Sigmoid colon (tissue), 3 donors: ENCODE data around the gene ATOX1.

ENCODE experiments used
- CTCF ChIP-seq, 4 experiments: fragments of 450-650 bp in 3 of 4; fragments of 200-600 bp in 1 of 4; IDR thresholded peaks; one replicate each; pipeline ENCODE4 v1.5.1; 2016 to 2019; ENCODE audit warnings: antibody characterized with exemption in 4 of 4, mild to moderate bottlenecking in 3 of 4, moderate library complexity in 2 of 4
- POLR2A ChIP-seq, 2 donors: fragments of 450-650 bp; IDR thresholded peaks; one replicate each; pipeline ENCODE4 v1.6.1; 2016; ENCODE audit warnings: antibody characterized with exemption in 2 of 2, mild to moderate bottlenecking in 2 of 2, moderate library complexity in 2 of 2

GRCh38 chr5:151798674-151799073 lies 40.2 kb upstream of the ATOX1 start:
- TF ChIP-seq CTCF (IDR thresholded peaks at IDR 0.05) (no peak), POLR2A (IDR thresholded peaks at IDR 0.05) (no peak)
